ENCODE results near the gene SLC36A3.

GRCh38 chr5:151318850-151319732, 15.5 kb upstream of the SLC36A3 start:
- peak; percentile 10 for TF ChIP-seq CTCF (IDR thresholded peaks at IDR 0.05; ENCODE audit: insufficient read depth, low read length)
- TF ChIP-seq POLR2AphosphoS5 (IDR thresholded peaks at IDR 0.05; ENCODE audit: low read depth), result no peak

Data from HL-60 (cell line).